ENCODE results near the gene KIF13A. TPM values are rescaled to one million over a fixed set of nuclear protein-coding genes. Genes with fewer than 3 reads are reported as not detected.

Gene KIF13A
- total and polyA plus RNA-seq, 9 of the 15 experiments (the other 6 are each of a cell fraction or from before 2014, with no cell fraction given), result 3.6 to 44.3 (median 29.7) TPM

DNA sequence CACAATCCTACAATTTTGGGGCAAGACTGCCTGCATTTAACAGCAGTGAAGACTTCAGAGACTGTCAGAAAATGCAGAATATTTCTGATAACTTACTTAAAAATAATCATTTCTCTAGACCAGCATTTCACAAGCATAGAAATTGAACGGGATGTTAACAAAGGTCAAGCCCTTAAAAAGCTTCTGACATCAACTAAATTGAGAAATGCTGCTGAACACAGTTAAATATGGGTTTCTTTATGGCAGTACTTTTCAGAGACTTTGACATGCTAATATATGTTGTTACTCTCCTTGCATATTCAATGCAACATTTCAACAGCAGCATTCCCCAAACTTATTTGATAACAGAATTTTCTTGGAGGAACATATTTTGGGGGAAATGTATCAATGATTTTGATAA, 84.5 kb downstream of the KIF13A start:
- peaks cover 4 to 20% of the 10 kb centered on the region in 2 experiments; a peak in 4 of 5 replicates for H3K4me1 ChIP-seq (replicated peaks in 1 of 2; ENCODE audit: control insufficient read depth in 2 of 2, insufficient read depth in 2 of 2, low read length in 2 of 2)
- ChIA-PET CTCF (ENCODE audit: low intra/inter-chr PET ratio) (no interaction called here), POLR2A (no interaction called here)
- peaks cover under 1% of the 10 kb centered on the region for H3K36me3 ChIP-seq (ENCODE audit: control insufficient read depth, insufficient read depth, low read length)
- H3K27me3 ChIP-seq (ENCODE audit: control insufficient read depth in 2 of 2, insufficient read depth in 2 of 2, low read length in 2 of 2), result no peaks in the 10 kb centered on the region
- DNase-seq (ENCODE audit: extremely low read depth in 1 of 4, low spot score in 3 of 4) (no peak), ATAC-seq (no peak), FAIRE-seq (no peak)
- intact Hi-C loops (cut with micrococcal nuclease), result no loop called here
- peaks cover 55% of the 10 kb centered on the region for H3K79me2 ChIP-seq (ENCODE audit: control insufficient read depth, insufficient read depth, low read length)
- WGBS (ENCODE audit: insufficient coverage, low coverage, missing lambda C conversion rate), result 36% methylated on average over 1 of the region's 1 CpG
- BruUV-seq (replicated peaks), result no TSS peak
- H3K9ac ChIP-seq (ENCODE audit: insufficient read depth in 1 of 2, low read depth in 2 of 2, low read length in 2 of 2), result no peak overlapping the region
- no peak overlapping the region for H3K4me3 ChIP-seq
- in situ Hi-C loops (cut with MboI), result no loop called here
- no peaks in the 10 kb centered on the region for H4K20me1 ChIP-seq (replicated peaks; ENCODE audit: control insufficient read depth, insufficient read depth, low read length)
- H3K4me2 ChIP-seq (ENCODE audit: insufficient read depth, low read length), result no peak overlapping the region
- H2AFZ ChIP-seq (ENCODE audit: low read depth, low read length), result no peak overlapping the region
- no peaks in the 10 kb centered on the region for H3K9me1 ChIP-seq (ENCODE audit: control insufficient read depth, insufficient read depth, low read length)
- no peak overlapping the region for H3K27ac ChIP-seq (ENCODE audit: extremely low read depth, low read depth, low read length)
- H3K9me3 ChIP-seq (replicated peaks; ENCODE audit: control insufficient read depth, insufficient read depth, low read depth, low read length), result no peaks in the 10 kb centered on the region
- TF ChIP-seq EZH2 (IDR thresholded peaks at IDR 0.05; ENCODE audit: borderline replicate concordance, low read depth, low read length) (no peak), BACH1 (tag; IDR thresholded peaks at IDR 0.05) (no peak)

DNA sequence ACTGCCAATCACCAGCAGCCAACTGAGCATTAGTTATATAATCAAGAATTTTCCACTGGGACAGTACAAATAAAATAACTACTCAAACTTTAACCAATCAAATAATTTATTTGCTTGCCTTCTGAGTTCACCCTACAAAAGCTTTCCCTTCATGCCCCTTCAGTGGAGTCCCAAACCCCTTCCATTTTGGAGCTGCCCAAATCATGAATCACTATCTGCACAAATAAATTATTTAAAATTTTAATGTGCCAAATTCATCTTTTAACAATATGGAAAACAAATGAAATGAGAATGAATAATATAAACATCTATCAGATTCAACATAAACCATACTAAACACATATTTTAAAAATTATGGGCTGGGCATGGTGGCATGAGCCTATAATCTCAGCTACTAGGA, 85.9 kb downstream of the KIF13A start:
- no peak for TF ChIP-seq ZNF699 (CRISPR knock-in tag; IDR thresholded peaks at IDR 0.05; ENCODE audit: insufficient replicate concordance)
- TF ChIP-seq, protein P1, sequence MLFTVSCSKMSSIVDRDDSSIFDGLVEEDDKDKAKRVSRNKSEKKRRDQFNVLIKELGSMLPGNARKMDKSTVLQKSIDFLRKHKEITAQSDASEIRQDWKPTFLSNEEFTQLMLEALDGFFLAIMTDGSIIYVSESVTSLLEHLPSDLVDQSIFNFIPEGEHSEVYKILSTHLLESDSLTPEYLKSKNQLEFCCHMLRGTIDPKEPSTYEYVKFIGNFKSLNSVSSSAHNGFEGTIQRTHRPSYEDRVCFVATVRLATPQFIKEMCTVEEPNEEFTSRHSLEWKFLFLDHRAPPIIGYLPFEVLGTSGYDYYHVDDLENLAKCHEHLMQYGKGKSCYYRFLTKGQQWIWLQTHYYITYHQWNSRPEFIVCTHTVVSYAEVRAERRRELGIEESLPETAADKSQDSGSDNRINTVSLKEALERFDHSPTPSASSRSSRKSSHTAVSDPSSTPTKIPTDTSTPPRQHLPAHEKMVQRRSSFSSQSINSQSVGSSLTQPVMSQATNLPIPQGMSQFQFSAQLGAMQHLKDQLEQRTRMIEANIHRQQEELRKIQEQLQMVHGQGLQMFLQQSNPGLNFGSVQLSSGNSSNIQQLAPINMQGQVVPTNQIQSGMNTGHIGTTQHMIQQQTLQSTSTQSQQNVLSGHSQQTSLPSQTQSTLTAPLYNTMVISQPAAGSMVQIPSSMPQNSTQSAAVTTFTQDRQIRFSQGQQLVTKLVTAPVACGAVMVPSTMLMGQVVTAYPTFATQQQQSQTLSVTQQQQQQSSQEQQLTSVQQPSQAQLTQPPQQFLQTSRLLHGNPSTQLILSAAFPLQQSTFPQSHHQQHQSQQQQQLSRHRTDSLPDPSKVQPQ (CRISPR knock-in tag; IDR thresholded peaks at IDR 0.05; ENCODE audit: borderline replicate concordance), result no peak
- Histone ChIP-seq H3K9ac (ENCODE audit: insufficient read depth in 1 of 2, low read depth in 2 of 2, low read length in 2 of 2) (no peak overlapping the region), H3K36me3 (ENCODE audit: control insufficient read depth, insufficient read depth, low read length) (peaks cover 16% of the 10 kb centered on the region), H2AFZ (ENCODE audit: low read depth, low read length) (no peak overlapping the region), H3K4me3 (no peak overlapping the region), H3K9me3 (replicated peaks; ENCODE audit: control insufficient read depth, insufficient read depth, low read depth, low read length) (peaks cover 7% of the 10 kb centered on the region), H4K20me1 (replicated peaks; ENCODE audit: control insufficient read depth, insufficient read depth, low read length) (no peaks in the 10 kb centered on the region), H3K79me2 (ENCODE audit: control insufficient read depth, insufficient read depth, low read length) (peaks cover 42% of the 10 kb centered on the region), H3K27ac (ENCODE audit: extremely low read depth, low read depth, low read length) (no peak overlapping the region), H3K9me1 (ENCODE audit: control insufficient read depth, insufficient read depth, low read length) (no peaks in the 10 kb centered on the region), H3K4me2 (ENCODE audit: insufficient read depth, low read length) (no peak overlapping the region), H3K27me3 (ENCODE audit: control insufficient read depth in 2 of 2, insufficient read depth in 2 of 2, low read length in 2 of 2) (no peaks in the 10 kb centered on the region), H3K4me1 (replicated peaks in 1 of 2; ENCODE audit: control insufficient read depth in 2 of 2, insufficient read depth in 2 of 2, low read length in 2 of 2) (peaks cover 0 to 5% of the 10 kb centered on the region in 2 experiments; a peak in 4 of 5 replicates)
- POLR2A ChIA-PET, result no interaction called here
- no peak for DNase-seq (ENCODE audit: extremely low read depth in 1 of 4, low spot score in 3 of 4)
- intact Hi-C loops (cut with micrococcal nuclease) (no loop called here), in situ Hi-C loops (cut with MboI) (no loop called here)
- no peak for ATAC-seq
- CTCF ChIA-PET (ENCODE audit: low intra/inter-chr PET ratio), result no interaction called here
- FAIRE-seq, result no peak
- no TSS peak for BruUV-seq (replicated peaks)
